NK-92 (cell line): ENCODE results near the gene GPSM3.

ENCODE experiments used
- DNase-seq: peaks from one replicate; lab custom pipeline; 2025; ENCODE audit not compliant: unreplicated experiment; lab: John Stamatoyannopoulos, UW

The GPSM3 gene

DNA sequence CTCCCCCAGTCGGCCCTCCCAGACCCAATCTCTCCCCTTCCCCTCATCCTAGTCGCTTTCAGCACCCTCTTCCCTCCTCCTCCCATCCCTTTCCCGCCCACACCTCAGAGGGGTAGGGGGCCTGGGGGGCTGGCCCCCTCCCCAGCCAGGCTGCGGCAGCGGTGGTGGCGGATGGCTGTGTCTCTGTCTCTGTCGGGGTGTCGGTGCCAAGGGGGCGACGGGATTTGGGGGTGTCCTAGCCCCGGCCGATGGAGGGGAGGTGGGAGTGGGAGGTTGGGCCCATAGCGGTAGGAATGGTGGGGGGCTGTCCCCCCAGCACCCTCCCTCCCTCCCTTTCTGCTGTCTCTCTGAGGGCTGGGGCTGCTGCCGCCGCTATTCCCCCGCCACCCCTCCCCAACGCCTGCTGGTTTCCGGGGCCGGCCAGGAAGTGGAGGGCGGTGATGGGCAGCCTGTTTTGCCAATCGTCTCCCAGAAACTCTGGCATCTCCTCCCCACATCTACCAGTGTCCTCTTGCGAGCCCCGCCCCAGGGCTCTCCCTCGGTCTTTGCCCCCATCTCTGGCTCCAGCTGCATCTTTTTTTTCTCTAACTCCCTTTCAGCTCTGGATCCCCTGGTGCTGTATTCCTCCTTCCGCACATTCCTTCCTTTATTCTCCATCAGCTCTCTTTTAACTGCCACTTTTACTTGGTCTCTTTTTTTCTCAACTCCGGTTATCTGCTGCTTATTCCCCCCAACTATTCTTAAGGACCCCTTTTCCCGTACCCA lies 16.6 kb downstream of the GPSM3 start, which contains the start of gene AGPAT1:
Gene AGPAT1 (minus strand): TSS at position 374 of the 765 bp plus-strand sequence. CDS start 4,588 bp downstream, outside the sequence.
- peak; percentile 56 for DNase-seq

DNA sequence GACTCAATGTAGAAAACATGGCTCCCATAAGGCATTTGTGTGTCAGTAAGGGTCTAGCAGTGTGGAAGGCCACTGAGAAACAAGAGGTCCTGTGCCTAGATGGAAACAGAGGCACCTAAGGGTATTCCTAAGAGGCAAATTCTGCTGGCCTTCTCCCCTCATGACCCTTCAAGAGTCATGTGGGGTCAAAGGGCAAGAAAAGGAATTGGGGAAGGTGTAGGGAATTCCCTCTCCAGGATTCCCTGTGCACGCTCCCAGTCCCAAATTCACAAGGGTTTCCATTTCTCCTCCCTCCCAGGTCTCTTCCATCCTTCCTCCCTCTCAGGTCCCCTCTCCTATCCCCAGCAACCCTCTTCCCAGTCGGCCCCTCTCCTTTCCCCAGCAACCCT lies 17.1 kb downstream of the GPSM3 start:
- no peak for DNase-seq

DNA sequence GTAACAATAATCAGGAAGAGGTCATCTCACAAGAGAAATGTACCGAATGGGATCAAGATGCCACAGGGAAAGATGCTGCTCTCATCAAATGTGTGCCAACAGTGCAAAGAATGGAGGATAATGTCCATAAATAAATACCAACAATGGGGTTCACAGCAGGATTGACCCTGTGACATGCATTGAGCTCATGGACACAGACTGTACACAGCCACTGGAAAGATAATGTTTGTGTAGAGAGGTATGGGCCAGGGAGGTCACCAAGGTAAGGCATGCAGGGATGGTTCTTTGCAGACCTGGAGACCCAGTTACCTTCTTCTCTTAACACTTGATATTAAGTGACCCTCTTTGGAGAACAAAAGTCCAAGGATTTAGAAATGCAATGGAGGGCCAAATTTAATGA lies 18.0 kb downstream of the GPSM3 start:
- DNase-seq = no peak

DNA sequence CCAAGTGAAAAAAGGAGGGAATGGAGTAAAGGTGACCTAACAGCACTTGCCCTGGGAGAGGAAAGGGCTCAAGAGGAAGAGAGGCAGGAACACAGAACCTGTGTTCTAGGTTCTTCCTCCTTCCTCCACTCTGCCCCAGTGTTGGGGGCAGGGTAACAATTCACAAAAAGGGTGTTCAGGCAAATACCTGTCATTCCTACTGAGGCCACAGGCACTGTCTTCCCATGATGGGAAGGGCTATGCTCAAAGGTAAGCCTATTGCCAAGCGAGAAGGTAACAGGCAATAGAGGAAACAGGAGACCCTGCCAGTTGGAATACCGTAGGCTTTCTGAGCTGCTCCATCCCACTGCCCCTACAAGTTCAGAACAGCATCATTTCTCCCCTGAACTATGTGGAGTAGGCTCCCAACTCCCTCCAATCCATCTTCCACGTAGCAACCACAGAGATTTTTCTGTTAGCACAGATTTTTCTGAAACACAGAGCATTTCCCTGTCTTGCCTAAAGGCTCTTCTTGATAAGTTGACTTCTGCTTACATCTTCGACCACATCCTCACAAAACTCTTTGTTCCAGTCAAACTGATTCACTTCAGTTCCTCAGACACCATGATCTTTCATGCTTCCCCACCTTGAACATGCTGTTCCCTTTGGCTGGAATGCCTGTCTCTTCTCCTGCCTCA lies 19.3 kb downstream of the GPSM3 start:
- DNase-seq = no peak

DNA sequence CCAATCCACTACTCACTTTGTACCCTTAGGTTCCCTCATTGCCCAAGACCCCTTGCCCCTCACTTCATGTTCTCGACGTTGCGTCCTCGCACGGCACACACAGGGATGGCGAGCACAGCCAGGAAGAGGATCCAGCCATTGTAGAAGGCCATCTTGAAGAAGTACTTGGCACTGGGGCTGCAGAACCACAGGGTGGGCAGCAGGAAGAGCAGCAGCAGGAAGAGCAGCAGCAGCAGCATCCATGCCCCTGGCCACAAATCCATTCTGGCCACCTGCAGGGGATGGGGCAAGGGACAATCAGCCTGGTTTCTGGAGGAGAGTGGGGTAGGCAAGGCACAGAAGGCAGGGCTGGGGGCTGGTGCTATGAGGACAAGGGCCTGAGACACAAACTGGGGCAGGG lies 21.2 kb downstream of the GPSM3 start:
- no peak for DNase-seq

DNA sequence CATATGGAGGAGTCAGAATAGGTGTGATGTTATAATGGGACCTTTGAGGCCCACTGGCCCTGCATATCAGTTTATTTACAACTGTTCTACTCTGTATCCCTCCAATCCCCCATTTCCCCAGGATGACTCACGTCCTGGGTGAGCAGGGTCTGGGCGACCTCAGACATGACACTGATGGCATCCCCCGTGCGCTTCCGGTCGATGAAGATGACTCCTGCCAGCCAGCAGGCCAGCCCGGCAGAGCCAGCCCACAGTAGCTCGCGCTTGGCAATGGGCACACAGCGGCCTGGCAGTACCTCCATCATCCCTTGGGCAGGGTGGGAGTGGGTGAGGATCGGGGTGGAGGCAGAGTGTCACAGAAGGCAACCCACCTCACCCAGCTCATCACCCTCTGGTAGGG lies 22.1 kb downstream of the GPSM3 start:
- no peak for DNase-seq

DNA sequence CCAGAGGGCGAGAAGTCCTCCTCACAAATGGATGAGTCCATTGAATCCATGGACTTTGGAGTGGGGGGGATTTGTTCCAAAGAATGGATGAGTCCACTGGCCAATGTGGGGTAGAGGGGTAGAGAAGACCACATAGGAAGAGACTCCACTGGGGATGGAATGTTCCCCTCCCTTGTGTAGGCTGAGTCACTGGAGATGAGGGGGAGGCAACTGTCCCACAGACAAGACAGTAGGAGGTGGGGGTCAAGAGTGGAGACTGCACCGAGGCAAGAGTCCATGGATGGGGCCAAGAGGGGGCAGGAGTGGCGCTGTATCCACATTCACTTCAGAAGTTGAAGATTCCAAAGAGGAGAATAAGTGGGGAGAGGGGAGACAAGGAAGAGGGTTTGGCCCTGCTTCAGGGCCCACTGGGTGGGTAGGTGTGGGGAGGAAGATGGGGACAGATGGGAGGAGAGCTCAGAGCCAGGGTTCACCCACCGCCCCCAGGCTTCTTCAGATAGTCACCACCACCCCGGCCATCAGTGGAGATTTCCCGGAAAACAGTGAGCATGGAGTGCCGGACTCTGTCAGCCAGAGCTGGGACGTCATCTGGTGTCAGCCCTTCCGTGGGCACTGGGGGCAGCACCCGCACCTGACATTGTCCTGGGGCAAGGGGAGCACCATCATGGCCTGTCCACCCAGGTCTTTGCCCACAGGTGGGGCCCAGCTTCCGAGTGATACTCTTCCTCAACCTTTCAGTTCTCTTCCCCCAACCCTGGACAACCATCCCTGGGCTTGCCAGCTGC lies 23.4 kb downstream of the GPSM3 start:
- no peak for DNase-seq

DNA sequence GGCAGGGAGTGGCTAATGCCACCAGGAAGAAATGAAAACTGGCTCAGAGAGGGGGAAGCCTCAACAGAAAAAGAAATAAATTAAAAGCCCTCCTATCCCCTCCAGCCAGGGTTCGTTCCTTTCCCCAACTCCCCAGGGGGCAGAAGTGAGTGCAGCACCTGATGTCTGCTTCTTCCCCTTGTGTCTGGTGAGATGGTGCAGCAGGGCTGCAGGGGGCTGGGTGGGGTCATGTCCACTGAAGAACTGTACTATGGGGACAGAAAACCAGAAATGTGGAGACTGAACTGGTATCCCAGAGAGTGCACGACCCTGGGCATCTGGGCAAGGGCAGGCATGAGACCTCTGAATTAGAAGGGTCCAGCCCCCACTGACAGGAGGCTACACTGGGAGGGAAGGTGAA lies 24.1 kb downstream of the GPSM3 start:
- DNase-seq = no peak

DNA sequence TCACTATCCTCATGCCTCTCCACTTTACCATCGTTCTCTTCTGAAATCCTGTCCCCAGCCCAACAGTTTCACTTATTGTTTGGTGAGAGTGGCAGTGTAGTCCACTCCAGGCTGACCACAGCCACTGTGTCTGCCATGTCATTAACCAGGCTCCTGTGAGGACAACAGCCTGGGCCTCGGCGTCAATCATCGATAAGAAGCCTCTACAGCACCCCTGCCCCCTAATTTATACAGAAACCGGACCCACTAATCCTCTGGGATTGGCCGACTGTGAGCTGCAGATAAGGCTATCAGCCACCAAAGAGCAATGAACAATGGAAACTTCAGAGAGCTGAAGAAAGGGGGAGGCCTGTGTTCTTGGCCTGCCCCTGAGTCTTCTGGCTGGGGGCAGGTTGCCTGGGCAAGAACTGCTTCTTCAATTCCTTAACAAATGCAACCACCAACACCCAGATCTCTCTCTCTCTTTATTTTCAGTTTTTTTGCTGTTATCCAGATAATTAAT lies 24.6 kb downstream of the GPSM3 start:
- DNase-seq = no peak

DNA sequence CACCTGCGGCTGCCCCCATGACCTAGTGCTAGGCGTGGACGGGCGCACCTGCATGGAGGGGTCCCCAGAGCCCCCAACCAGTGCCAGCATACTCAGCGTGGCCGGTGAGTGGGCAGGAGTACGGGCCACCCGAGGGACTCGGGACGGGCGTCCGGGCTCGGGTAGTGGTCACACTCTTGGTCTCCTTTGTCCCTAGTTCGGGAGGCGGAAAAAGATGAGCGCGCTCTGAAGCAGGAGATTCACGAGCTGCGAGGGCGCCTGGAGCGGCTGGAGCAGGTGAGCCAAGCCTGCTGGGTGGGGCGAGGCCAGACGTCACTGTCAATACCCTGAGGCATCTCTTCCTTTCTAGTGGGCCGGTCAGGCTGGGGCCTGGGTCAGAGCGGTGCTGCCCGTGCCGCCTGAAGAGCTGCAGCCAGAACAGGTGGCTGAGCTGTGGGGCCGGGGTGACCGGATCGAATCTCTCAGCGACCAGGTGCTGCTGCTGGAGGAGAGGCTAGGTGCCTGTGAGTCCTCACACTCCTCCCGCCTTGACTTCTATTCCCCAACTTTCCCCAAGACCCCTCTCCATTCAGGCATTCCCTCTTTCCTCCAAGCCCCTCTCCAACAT lies 25.2 kb downstream of the GPSM3 start:
- DNase-seq = no peak

DNA sequence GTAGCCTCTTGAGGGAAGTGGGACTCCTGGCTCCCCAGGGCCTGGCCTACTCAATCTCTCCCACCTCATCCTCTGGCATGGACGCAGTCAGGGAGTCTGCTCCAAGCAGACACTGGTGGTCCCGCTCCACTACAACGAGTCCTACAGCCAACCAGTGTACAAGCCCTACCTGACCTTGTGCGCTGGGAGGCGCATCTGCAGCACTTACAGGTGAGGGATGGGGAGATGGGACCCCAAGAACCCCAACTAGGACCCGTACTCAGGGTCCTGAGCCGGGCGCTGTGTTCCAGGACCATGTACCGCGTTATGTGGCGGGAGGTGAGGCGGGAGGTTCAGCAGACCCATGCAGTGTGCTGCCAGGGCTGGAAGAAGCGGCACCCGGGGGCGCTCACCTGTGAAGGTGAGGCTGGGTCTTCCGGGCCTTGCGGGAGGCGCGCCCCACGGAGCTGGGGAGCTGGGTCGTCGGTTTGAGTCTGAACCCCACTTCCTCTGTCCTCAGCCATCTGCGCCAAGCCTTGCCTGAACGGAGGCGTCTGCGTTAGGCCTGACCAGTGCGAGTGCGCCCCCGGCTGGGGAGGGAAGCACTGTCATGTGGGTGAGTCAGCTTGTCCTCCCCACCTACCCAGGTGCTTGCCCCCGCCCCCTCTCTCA lies 25.9 kb downstream of the GPSM3 start:
- no peak for DNase-seq

DNA sequence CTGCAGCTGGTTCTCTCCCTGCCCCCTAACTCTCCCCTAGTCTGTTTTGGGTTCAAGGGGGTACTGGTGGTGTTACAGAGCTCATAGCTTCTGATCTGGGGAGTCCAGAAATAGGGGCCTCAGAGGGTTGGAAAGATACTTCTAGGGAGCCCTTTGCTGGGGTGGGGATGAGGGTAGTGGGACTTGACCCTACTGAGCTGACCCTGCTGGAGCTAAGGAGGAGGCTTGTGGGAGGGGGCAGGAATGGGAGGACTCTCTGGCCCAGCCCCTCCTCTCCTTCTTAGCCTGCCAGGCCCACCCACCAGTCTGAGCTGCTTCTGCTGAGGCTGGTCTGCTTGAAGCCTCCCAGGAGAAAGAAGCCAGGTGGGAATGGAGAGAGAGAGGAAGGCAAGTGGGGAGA lies 28.1 kb downstream of the GPSM3 start, which contains the start of gene EGFL8:
Gene EGFL8 (plus strand): TSS at position 301 of the 400 bp plus-strand sequence. CDS start 1,571 bp downstream, outside the sequence.
- no peak for DNase-seq

DNA sequence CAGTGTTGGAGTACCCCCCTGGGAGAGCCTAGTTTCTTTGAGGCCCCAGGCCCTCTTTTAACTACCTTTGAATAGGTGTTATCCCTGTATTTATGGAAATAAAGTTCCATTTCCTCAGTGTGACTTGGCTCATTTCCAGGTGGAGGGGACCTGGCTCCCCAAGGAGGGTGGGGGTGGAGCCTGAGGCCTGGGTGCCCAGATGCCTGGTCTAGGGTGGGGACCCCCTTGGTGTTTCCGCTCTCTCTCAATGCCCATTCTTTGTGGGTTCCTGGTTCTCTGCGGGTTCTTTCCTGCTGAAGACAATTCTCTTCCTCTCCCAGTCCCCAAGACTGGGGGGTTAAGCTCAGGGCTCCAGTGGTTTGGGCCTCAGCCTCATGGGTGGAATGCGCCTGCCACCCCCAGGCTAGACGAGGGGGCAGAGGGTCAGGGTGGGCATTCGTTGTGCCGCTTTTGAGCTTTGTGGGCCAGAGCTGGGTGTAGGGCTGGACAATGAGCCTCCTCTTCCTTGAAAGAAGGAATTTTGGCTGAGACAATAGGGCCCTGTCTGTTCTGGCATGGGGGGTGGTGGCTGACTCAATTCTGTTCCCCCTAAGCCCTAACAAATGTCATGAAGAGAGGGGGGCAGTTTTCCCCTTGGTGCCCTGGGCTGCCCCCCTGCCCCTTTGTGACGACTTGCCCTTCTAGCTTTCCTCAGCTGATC lies 28.7 kb downstream of the GPSM3 start:
- DNase-seq = no peak

DNA sequence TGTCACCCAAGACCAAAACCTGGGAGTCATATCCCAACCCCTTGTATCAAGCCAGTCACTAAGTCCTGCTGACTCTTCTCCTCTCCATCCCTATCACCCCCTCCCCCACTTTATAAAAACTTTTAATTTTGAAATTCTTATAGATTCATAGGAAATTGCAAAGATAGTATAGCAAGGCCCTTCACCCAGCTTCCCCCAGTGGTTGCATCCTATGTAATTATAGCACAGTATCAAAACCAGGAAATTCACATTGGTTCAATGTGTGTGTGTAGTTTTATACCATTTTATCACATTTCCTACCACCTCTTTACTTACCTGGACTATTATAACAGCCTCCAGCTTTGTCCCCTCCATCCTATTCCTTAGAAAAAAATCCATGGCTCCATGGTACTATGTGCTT lies 34.4 kb downstream of the GPSM3 start:
- no peak for DNase-seq

DNA sequence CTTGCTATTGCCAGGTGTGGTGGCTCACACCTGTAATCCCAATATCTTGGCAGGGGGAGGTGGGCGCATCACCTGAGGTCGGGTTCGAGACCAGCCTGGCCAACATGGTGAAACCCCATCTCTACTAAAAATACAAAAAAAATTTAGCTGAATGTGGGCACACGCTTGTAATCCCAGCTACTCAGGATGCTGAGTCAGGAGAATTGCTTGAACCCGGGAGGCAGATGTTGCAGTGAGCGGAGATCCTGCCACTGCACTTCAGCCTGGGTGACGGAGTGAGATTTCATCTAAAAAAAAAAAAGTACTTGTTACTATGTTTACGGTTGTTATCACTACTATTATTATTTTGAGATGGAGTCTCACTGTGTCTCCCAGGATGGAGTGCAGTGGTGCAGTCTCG lies 35.6 kb downstream of the GPSM3 start:
- no peak for DNase-seq

DNA sequence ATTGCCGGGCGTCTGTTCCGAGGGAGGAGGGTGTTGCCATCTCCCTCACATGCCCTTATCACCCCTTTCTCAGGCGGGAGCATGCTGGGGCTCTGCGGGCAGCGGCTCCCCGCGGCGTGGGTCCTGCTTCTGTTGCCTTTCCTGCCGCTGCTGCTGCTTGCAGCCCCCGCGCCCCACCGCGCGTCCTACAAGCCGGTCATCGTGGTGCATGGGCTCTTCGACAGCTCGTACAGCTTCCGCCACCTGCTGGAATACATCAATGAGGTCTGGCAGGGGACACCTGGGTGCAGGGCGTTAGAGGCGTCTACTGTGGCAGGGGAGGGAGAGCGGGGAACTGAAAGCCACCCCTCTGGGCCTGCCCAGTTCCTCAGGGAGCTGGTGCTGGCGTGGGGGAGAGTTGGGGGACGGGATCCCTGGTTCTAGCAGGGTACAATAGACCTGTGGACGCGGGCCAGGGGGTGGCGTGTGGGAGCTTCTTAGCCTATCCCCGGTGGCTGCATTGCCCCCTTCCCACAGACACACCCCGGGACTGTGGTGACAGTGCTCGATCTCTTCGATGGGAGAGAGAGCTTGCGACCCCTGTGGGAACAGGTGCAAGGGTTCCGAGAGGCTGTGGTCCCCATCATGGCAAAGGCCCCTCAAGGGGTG lies 37.8 kb downstream of the GPSM3 start:
- DNase-seq = no peak

DNA sequence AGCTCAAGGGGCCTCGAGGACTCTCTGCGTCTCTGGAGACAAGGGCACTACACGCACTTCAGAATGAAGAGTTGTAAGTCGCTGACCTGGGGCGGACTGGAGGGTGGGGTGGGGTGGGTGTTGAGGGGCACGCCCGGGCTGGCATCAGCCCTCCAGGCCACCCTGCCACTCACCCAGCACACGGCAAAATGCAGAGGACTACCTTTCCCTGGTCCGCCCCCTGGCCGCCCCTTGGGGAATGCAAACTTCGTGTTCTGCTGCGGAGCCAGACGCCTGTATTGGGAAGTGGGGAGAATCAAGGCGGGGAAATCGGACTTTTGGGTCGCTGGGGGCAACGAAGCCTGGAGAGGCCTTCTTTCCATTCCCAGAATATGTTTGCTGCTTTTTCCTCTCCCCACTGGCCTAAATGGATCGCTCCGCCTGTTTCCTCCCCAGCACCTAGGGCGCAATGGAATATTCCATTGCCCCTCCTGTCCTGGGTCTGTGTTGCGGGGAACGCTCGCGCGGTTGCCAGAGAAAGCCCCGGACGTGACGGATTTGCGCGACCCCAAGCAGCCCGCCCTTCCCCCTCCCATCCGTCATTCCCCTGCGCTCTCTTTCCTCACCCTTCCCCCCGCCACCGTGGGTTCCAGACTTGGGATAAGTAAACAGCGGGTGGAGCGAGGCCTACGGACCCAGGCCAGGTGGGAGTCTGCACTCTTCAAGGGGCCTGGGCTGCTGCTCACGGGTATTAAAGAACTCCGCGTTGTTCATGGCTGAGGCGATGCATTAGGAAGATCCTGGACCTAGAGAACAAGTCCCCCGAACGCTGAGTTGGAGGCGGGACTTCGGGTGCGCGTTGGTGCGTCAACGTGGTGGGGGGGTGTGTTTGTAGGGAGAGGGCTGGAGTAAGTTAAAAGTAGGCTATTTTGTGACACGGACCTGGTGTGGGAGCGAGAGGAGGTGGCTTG lies 38.6 kb downstream of the GPSM3 start, which contains the start of gene PPT2:
Gene PPT2 (plus strand): TSS at position 578 of the 950 bp plus-strand sequence. CDS start 454 bp downstream, outside the sequence.
- DNase-seq = no peak
